SHP77 treated with DMSO at 0.1 percent for 48 hours (cell line): Measurements from ENCODE around the gene RBP3.

Experiments used
- DNase-seq: peaks from one replicate; lab custom pipeline; 2025; lab: John Stamatoyannopoulos, UW

Gene RBP3

GRCh38 chr10:47337310-47337709 is 10.9 kb upstream of the RBP3 start:
- no peak for DNase-seq

GRCh38 chr10:47339186-47339735 is 8.9 kb upstream of the RBP3 start:
- DNase-seq: no peak

- no peak for DNase-seq
Observed at GRCh38 chr10:47339759-47340607, 8.2 kb upstream of the RBP3 start.

DNA sequence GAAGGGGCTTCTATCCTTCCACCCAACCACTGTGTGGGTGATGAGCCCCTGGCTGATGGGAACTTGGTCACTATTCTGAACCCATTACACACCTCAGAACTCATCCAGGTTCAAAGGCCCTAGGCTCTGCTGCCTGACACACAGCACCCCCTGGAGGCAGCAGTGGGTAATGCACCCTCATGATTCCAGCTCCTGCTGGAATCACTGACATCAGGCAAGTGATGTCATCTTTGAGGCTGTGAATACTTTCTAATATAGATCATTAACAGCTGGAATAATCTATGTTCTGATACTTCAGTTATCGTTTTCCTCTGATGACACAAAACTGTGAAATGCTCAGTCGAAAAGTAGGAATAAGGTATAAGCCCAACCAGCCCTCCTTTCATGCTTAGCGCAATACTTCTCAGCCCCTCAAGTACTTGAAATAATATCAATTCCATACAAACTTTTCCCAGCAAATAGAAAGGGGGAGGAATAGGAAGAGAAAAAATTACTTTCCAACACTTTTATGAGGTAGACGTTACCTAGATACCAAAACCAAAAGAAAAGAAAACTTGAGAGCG is 7.5 kb upstream of the RBP3 start:
- no peak for DNase-seq

GRCh38 chr10:47344996-47345870 is 2.9 kb upstream of the RBP3 start:
- DNase-seq: no peak

DNA sequence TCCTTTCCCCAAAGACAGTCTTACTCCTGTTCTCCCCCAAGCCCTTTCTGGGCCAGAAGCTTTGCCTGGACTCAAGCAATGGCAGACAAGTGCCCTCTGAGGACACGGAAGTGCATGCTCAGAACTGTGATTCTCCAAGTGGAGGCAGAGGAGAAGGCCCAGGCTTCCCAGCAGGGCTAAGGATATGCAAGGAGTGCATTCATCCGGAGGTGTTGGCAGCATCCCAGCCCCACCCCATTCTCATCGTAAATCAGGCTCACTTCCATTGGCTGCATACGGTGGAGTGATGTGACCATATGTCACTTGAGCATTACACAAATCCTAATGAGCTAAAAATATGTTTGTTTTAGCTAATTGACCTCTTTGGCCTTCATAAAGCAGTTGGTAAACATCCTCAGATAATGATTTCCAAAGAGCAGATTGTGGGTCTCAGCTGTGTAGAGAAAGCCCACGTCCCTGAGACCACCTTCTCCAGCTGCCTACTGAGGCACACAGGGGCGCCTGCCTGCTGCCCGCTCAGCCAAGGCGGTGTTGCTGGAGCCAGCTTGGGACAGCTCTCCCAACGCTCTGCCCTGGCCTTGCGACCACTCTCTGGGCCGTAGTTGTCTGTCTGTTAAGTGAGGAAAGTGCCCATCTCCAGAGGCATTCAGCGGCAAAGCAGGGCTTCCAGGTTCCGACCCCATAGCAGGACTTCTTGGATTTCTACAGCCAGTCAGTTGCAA is 1.4 kb upstream of the RBP3 start:
- DNase-seq: no peak

DNA sequence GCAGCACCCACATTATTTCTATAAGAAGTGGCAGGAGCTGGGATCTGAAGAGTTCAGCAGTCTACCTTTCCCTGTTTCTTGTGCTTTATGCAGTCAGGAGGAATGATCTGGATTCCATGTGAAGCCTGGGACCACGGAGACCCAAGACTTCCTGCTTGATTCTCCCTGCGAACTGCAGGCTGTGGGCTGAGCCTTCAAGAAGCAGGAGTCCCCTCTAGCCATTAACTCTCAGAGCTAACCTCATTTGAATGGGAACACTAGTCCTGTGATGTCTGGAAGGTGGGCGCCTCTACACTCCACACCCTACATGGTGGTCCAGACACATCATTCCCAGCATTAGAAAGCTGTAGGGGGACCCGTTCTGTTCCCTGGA is 874 bp upstream of the RBP3 start:
- no peak for DNase-seq

GRCh38 chr10:47348661-47349470 is 703 bp downstream of the RBP3 start:
- DNase-seq: no peak

DNA sequence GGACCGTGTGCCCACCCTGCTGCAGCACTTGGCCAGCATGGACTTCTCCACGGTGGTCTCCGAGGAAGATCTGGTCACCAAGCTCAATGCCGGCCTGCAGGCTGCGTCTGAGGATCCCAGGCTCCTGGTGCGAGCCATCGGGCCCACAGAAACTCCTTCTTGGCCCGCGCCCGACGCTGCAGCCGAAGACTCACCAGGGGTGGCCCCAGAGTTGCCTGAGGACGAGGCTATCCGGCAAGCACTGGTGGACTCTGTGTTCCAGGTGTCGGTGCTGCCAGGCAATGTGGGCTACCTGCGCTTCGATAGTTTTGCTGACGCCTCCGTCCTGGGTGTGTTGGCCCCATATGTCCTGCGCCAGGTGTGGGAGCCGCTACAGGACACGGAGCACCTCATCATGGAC is 1.4 kb downstream of the RBP3 start:
- DNase-seq: no peak

DNA sequence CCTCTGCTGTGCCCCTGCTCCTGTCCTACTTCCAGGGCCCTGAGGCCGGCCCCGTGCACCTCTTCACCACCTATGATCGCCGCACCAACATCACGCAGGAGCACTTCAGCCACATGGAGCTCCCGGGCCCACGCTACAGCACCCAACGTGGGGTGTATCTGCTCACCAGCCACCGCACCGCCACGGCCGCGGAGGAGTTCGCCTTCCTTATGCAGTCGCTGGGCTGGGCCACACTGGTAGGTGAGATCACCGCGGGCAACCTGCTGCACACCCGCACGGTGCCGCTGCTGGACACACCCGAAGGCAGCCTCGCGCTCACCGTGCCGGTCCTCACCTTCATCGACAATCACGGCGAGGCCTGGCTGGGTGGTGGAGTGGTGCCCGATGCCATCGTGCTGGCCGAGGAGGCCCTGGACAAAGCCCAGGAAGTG is 1.8 kb downstream of the RBP3 start:
- no peak for DNase-seq

DNA sequence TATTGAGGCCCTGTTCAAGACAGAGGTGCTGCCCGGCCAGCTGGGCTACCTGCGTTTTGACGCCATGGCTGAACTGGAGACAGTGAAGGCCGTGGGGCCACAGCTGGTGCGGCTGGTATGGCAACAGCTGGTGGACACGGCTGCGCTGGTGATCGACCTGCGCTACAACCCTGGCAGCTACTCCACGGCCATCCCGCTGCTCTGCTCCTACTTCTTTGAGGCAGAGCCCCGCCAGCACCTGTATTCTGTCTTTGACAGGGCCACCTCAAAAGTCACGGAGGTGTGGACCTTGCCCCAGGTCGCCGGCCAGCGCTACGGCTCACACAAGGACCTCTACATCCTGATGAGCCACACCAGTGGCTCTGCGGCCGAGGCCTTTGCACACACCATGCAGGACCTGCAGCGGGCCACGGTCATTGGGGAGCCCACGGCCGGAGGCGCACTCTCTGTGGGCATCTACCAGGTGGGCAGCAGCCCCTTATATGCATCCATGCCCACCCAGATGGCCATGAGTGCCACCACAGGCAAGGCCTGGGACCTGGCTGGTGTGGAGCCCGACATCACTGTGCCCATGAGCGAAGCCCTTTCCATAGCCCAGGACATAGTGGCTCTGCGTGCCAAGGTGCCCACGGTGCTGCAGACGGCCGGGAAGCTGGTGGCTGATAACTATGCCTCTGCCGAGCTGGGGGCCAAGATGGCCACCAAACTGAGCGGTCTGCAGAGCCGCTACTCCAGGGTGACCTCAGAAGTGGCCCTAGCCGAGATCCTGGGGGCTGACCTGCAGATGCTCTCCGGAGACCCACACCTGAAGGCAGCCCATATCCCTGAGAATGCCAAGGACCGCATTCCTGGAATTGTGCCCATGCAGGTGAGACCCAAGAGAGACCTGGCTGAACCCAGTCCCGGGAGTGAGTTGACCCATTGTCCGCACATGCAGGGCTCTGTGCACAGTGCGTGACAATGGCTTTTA is 2.8 kb downstream of the RBP3 start:
- DNase-seq: no peak

- DNase-seq: no peak
Observed at GRCh38 chr10:47351899-47352815, 4.0 kb downstream of the RBP3 start.

- DNase-seq: no peak
Observed at GRCh38 chr10:47353351-47353750, 5.2 kb downstream of the RBP3 start.

GRCh38 chr10:47354165-47354564 is 6.0 kb downstream of the RBP3 start:
- DNase-seq: no peak

- no peak for DNase-seq
Observed at GRCh38 chr10:47354900-47355299, 6.7 kb downstream of the RBP3 start.

- DNase-seq: no peak
Observed at GRCh38 chr10:47356708-47357107, 8.5 kb downstream of the RBP3 start.

DNA sequence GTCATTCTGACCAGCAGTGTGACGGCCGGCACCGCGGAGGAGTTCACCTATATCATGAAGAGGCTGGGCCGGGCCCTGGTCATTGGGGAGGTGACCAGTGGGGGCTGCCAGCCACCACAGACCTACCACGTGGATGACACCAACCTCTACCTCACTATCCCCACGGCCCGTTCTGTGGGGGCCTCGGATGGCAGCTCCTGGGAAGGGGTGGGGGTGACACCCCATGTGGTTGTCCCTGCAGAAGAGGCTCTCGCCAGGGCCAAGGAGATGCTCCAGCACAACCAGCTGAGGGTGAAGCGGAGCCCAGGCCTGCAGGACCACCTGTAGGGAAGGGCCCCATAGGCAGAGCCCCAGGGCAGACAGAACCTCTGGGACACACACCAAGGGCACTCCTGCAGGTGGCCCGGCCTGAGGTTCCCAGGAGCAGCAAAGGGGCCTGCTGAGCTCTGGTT is 9.0 kb downstream of the RBP3 start:
- DNase-seq: no peak

DNA sequence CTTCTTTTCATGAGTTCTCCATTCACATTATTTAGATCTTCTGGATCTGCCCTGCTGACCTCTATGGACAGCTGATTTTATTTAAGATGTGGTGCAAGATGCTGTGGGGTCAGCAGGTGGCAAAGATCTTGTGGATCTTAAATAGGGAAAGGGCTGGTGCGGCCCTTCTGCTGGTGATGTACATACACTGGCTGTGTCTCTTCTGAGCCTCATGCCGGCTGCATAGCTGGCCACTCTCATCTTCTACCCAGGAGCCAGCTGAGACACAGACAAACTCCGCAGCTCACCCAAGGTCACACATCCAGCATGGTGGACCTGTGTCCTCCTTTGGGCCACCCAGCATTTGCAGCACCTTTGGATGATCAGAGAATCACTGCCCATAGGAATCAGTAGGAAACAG is 9.7 kb downstream of the RBP3 start:
- no peak for DNase-seq

GRCh38 chr10:47358457-47358856 is 10.3 kb downstream of the RBP3 start:
- no peak for DNase-seq
